ENCODE measurements around the gene RTCA.
"Not testable (repeated sequence)": the region's sequence is repeated elsewhere in the genome, so short reads cannot be mapped to it uniquely, and the experiment has no call there.

The RTCA gene

DNA sequence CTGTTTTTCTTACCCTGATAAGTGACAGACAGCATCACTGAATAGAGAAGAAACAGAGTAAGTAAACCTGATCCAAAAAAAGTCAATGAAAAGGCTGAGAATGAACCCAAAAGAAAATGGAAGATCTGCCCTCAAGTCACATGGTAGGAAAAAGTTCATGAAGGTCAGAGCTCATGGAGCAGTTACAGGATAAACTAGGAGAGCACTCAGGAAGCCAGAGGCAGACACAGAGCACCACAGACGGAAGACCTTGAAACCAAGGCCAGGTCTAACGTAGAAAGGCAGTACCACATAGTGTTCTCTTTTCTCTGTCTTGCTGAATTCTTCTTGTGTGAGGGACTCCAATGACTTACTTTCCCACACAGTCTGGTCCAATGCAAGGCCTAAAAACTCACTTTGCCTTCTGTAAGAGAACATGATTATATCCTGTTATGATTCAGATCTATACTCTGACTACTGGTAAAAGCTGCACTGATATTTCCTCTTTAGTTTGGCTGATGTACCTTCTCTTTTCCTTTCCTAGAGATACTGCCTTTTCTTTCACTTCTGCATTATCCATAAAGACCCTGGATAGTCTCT is 40.8 kb downstream of the RTCA start:
- no peak for DNase-seq (ENCODE audit: low read depth, low spot score)

- DNase-seq (ENCODE audit: low read depth, low spot score) = no peak
Observed at GRCh38 chr1:100308777-100309176, 42.8 kb downstream of the RTCA start.

DNA sequence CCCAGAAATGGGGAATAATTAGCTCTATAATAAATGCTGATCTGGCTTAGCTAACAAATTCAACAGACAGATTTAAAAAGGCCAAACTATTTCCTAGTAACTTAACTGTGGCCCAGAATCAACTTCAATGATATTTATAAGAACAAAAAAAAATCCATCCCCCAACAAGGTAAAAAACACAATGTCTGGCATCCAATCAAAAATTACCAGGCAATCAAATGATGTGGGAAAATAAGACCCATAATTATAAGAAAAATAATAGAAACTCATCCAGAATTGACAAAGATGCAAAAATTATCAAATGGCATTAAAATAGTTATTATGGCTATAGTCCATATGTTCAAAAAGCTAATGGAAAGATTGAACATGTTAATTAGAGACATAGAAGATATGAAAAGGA is 43.8 kb downstream of the RTCA start:
- DNase-seq (ENCODE audit: low read depth, low spot score) = no peak

- no peak for DNase-seq (ENCODE audit: low read depth, low spot score)
Observed at GRCh38 chr1:100313382-100313781, 47.4 kb downstream of the RTCA start.

DNA sequence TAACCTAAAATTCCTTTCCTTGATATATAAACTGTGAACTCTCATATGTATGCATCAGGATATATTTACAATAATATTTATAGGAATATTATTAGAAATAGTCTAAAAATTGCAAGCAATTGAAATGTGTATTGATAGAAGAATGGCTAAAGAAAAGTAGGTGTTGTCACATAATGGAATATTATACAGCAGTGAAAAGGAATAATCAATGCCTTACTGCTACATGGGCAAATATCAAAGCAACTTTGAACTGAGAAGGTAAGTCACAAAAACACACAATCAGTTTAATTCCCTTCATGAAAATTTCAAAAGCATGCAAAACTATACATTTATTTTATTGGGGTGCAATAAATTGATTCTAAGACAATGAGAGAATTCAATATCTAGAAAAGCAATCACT is 50.6 kb downstream of the RTCA start:
- no peak for DNase-seq (ENCODE audit: low read depth, low spot score)

GRCh38 chr1:100320311-100321099 is 54.5 kb downstream of the RTCA start:
- DNase-seq (ENCODE audit: low read depth, low spot score) = no peak

- DNase-seq (ENCODE audit: low read depth, low spot score) = no peak
Observed at GRCh38 chr1:100321100-100321493, 55.1 kb downstream of the RTCA start.

DNA sequence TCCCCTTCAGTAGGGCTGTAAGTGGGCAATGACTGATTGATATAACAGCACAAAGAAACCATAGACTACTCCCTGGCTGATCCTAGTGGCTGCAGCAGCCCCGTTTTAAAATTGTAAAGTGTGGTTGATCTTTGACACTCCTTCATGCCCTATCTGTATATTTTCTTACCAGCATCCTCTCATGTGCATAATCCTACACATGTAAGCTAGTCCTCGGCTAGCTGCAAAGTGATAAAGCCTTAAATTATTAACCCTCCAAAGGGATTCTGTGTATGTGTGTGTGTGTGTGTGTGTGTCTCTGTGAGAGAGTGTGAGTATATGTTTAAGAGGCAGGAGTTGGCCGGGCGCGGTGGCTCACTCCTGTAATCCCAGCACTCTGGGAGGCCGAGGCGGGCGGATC is 55.5 kb downstream of the RTCA start:
- DNase-seq (ENCODE audit: low read depth, low spot score) = no peak

GRCh38 chr1:100322436-100323211 is 56.6 kb downstream of the RTCA start:
- no peak for DNase-seq (ENCODE audit: low read depth, low spot score)

GRCh38 chr1:100323419-100324106 is 57.5 kb downstream of the RTCA start:
- DNase-seq (ENCODE audit: low read depth, low spot score) = no peak

DNA sequence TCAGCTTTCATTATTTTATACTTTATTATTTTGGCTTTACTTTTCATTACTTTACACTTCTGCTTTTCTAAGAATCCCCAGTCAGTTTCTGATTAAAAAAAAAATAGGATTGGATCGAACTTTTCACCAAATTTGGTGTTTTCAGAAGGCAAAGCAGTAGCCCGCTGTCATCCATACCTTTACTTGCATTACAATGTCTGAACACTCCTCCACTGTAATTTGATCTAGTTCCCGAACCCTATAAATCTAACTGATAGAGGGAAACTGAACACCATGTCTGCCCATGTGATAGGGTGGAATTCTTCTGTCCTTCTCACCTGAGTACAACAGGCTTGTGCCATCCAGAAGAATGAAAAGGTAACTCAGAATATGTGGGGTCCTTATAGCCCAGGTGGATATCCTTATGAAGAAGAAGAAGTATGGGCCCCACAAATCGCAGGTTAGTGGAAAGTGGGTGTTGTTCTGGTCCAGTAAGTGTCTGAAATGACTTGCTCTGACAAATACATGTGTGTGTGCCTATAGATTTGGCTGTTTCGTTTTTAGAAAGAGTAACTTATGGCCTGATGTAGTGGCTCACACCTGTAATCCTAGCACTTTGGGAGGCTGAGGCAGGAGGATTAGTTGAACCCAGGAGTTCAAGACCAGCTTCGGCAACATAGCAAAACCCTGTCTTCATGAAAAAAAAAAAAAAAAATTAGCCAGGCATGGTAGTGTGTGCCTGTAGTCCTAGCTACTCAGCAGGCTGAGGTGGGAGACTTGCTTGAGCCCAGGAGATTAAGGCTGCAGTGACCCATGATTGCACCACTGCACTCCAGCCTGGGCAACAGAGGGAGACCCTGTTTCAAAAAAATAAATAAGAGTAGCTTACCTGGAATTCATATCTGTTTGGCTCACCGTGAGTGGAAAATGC is 59.7 kb downstream of the RTCA start:
- DNase-seq (ENCODE audit: low read depth, low spot score) = no peak

GRCh38 chr1:100326325-100326670 is 60.3 kb downstream of the RTCA start:
- DNase-seq (ENCODE audit: low read depth, low spot score) = not testable (repeated sequence)

DNA sequence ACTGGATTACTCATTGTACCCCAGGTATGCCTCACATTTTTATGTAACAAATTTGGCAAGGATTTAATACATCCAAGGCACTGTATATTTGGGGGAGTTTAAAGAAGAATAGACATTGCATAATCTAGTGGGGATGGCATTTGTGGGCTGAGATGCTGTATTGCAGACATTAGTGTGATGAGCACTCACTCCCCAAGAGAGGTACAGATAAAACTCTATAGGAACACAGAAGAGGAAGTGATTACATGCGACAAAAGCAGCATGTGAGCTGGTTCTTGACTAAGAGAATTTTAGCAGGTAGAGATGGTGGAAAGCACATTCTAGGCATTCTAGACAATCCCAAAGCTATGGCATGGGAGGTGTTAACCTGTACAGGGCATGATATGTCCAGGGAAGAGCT is 62.1 kb downstream of the RTCA start:
- no peak for DNase-seq (ENCODE audit: low read depth, low spot score)

DNA sequence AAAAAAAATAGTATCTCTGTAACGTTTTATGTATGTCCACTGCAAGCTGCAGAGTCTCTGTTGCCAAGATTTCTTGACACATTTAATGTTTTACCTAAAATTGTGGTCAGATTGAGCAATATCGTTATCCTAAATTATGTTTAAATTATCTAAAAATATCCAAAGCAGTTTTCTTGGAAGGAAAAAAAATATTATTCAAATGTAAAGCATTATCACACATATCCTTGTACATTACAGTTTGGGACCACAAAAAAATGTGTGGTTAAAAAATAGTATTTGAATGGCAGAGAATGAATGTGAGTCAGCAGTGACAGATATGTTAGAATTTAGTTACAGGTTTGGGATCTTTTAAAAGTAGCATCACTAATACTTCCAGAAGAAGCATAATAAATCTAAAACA is 65.1 kb downstream of the RTCA start:
- not testable (repeated sequence) for DNase-seq (ENCODE audit: low read depth, low spot score)

DNA sequence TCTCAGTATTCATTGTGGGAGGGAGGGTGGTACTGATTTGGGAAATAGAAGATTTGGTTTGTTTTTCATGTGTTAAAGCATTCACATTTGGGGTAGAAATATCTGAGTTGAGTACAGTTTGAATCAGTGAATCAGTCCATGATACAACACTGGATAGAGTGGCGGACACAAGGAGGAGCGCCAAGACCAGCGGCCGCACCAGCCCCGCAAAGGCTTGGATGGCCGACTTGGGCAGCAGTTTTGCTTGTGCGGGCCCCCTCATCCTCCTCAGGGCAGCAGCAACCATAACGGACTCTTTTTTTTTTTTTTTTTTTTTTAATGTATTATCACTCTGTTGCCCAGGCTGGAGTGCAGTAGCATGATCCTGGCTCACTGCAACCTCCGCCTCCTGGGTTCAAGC is 66.3 kb downstream of the RTCA start:
- DNase-seq (ENCODE audit: low read depth, low spot score) = no peak

GRCh38 chr1:100335436-100335835 is 69.4 kb downstream of the RTCA start:
- no peak for DNase-seq (ENCODE audit: low read depth, low spot score)

- DNase-seq (ENCODE audit: low read depth, low spot score) = not testable (repeated sequence)
Observed at GRCh38 chr1:100337878-100338277, 71.9 kb downstream of the RTCA start.

GRCh38 chr1:100339735-100340134 is 73.7 kb downstream of the RTCA start:
- not testable (repeated sequence) for DNase-seq (ENCODE audit: low read depth, low spot score)

DNA sequence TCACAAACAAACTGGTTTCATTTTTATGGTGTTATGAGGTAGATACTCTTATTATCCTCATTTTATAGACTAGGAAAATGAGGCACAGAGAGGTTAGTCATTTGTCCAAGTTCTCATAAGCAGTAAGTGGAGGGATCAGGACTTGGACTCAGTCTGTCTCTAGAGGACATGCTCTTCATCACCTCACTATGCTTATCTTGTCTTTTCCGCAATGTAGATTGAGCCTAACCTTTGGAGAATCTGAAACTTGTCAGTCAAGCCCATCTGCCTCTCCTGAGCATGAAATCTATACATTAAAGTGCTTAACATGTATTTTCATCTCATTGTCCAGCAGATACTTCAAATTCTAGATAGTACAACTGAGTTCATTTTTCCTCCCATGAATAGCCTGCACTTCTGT is 74.5 kb downstream of the RTCA start:
- no peak for DNase-seq (ENCODE audit: low read depth, low spot score)

DNA sequence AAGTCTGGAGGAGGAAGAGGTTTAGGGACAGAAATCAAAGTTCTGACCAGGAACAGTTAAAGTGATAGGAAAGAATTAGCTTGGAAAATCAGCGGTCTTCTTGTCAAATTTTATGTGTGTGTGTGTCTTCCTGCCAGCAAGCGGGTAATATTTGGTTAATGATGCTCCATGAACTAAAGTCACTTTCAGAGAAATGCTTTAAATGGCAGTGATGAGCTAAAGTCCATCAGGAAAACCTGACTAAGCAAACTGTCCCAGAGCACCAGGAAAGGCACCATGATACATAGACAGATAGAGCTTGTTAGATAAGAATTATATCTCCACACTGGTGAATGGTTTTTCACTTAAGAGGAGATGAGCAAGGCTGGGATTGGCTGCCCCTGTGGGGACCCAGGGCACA is 76.3 kb downstream of the RTCA start:
- no peak for DNase-seq (ENCODE audit: low read depth, low spot score)
